ENCODE measurements around the gene MYCN.
A peak's percentile ranks its signal among the peaks of the same experiment; 100 is the strongest.
"Not testable (repeated sequence)": the region's sequence is repeated elsewhere in the genome, so short reads cannot be mapped to it uniquely, and the experiment has no call there.

Gene MYCN

GRCh38 chr2:15963109-15963976 lies 23.0 kb downstream of the MYCN start:
- Mint-ChIP-seq H3K4me1 (peaks cover 35% of the 10 kb centered on the region), H3K27me3 (peaks cover 10% of the 10 kb centered on the region)
- DNase-seq, H3K4me3 Mint-ChIP-seq, H3K9me3 Mint-ChIP-seq, H3K36me3 Mint-ChIP-seq, H3K27ac Mint-ChIP-seq, CTCF ChIA-PET: not testable (repeated sequence)

DNA sequence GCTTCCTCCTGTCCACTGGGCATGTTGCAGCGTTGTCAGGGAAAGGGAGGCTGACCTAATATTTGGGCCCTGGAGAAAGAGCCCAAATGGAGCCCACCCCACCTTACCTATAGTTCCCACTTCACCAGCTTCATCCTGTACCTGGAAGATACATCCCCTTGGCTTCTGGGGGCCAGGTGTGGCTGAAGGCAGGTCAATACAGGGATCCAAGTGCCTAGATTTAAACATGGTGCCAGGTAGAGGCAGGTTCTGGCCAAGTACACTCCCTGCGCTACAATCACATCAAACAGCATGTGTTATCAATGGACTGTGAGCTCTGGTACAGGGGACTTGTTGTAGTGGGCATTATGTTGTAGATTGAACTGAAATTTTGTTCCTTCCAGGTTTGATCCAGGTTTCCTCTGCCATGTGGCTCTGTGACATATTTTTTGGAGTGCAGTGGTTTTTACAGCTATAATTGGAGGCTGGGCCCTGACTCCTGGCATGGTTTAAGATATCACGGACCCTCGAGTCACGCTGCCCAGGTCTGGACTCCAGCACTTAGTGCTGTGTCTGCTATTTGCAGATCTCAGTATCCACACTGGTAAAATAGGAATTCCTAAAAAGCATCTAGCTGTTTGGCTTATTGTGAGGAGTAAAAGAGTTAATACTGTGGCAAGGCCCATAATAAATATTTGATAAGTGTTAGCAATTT lies 23.8 kb downstream of the MYCN start:
- Mint-ChIP-seq H3K4me3 (no peak overlapping the region), H3K9me3 (peaks cover 6% of the 10 kb centered on the region), H3K36me3 (no peaks in the 10 kb centered on the region), H3K27me3 (peaks cover 9% of the 10 kb centered on the region), H3K4me1 (peaks cover 43% of the 10 kb centered on the region), H3K27ac (no peak overlapping the region)
- no peak for DNase-seq
- CTCF ChIA-PET, result interaction anchor here (0.7 kb wide), 1 partner anchor 25 kb away, joined by 3 read pairs; no protein-coding TSS in a partner anchor

- DNase-seq, result no peak
- CTCF ChIA-PET, result interaction anchor here (0.7 kb wide), 1 partner anchor 26 kb away, joined by 3 read pairs; no protein-coding TSS in a partner anchor
- peak overlapping the region; percentile 92 for H3K27ac Mint-ChIP-seq
- H3K4me1 Mint-ChIP-seq, result peaks cover 47% of the 10 kb centered on the region
- no peaks in the 10 kb centered on the region for H3K27me3 Mint-ChIP-seq
- no peak overlapping the region for H3K4me3 Mint-ChIP-seq
- no peaks in the 10 kb centered on the region for H3K36me3 Mint-ChIP-seq
- peaks cover 6% of the 10 kb centered on the region for H3K9me3 Mint-ChIP-seq
Observed at GRCh38 chr2:15964936-15965563, 24.7 kb downstream of the MYCN start.

- Mint-ChIP-seq H3K4me3 (peak overlapping the region; percentile 5), H3K27ac (peak overlapping the region; percentile 92), H3K9me3 (peaks cover 6% of the 10 kb centered on the region), H3K27me3 (peaks cover 3% of the 10 kb centered on the region), H3K36me3 (no peaks in the 10 kb centered on the region), H3K4me1 (peaks cover 47% of the 10 kb centered on the region)
- CTCF ChIA-PET, result no interaction called here
- DNase-seq, result peak; percentile 63
Observed at GRCh38 chr2:15965564-15966019, 25.2 kb downstream of the MYCN start.

DNA sequence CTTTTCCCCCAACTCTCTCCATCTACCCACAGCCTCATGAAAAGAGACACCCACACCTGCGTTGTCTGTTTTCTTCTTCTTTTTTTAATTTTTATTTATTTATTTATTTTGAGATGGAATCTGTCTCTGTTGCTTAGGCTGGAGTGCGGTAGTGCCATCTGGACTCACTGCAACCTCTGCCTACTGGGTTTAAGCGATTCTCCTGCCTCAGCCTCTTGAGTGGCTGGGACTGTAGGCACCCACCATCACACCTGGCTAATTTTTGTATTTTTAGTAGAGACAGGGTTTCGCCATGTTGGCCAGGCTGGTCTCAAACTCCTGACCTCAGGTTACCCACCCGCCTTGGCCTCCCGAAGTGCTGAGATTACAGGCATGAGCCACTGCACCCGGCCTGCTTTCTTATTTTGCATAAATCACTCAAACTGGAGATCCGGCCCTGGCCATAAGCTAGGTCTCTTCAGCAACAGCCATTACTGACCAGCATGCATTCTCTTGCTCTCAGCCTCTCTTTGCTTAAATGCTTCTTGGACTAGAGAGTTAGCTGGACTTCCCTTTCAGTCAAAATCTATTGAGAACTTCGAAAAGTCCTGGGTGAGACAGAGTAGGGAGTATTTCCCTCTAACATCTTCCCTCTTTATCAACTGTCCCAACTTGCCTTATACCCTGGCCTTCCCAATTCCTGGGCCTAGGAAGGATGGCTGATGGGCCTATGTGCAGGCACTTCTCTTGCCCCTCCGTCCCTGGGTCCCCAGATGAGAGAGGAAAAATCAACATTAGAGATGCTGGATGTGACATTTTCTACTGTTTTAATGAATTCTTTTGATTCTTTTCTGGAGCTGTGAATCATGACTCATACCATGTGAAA lies 27.3 kb downstream of the MYCN start:
- H3K4me1 Mint-ChIP-seq, result peaks cover 54% of the 10 kb centered on the region
- peak overlapping the region; percentile 54 for H3K27ac Mint-ChIP-seq
- DNase-seq, result no peak

DNA sequence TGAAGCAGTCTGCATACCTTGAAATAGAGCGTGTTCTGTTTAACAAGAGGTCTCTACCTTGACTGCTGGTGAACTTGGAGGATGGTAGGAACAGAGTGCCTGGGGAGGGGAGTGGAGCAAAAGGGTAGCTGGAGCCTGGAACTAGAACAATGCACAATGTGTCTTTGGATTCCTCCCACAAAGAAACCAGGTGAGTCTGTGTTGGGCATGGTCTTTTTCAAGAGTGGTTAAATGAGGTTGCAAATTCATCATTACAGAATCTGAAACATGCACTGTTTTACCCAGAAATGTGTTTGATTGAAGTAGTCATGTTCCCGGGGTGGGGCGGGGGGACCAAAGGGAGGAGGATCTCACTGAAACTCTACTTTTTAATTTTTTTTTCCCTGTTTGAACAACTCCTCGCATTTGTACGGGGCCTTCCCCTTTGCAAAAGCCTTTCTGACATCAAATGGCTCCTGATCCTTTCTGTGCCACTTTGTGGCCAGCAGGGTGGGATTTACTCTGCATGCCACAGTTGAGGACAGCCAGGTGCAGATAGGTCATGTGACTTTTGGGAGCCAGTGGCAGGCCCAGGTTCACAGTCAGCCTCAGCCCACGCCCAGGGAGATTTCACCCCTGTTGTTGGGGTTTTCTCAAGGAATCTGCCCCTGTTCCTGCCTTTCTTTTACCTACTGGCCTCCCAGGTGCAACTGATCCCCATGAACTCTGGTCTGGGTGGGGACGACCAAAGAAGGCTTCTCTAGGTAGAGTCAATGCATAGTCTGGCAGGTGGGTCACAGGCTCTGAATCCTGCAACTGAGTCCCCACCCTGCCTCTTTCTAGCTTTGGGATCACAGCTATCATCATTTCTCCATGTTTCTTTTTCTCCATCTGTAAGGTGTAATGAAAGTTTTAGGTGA lies 28.2 kb downstream of the MYCN start:
- no peak overlapping the region for H3K4me3 Mint-ChIP-seq
- peaks cover 6% of the 10 kb centered on the region for H3K9me3 Mint-ChIP-seq
- peak overlapping the region; percentile 54 for H3K27ac Mint-ChIP-seq
- H3K27me3 Mint-ChIP-seq, result peaks cover 8% of the 10 kb centered on the region
- CTCF ChIA-PET, result no interaction called here
- H3K4me1 Mint-ChIP-seq, result peaks cover 59% of the 10 kb centered on the region
- H3K36me3 Mint-ChIP-seq, result no peaks in the 10 kb centered on the region
- no peak for DNase-seq

More for the DNA sequence above, 27.3 kb downstream of the MYCN start:
- Mint-ChIP-seq H3K27me3 (peaks cover 8% of the 10 kb centered on the region), H3K4me3 (no peak overlapping the region), H3K36me3 (no peaks in the 10 kb centered on the region), H3K9me3 (peaks cover 6% of the 10 kb centered on the region)
- CTCF ChIA-PET, result no interaction called here

DNA sequence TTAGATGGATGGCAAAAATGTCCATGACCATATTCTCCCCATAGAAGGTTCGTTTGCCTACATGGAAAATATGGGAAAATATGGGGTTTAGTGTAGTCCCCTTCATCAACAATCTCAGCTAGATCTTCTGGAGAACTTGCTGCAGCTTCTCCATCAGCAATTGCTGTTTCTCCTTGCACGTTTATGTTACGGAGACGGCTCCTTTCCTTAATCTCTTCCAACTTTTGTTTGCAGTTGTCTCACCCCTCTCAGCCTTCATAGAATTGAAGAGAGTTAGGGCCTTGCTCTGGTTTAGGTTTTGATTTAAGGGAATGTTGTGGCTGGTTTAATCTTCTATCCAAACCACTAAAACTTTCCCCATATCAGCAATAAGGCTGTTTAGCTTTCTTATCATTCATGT lies 28.9 kb downstream of the MYCN start:
- peaks cover 8% of the 10 kb centered on the region for H3K27me3 Mint-ChIP-seq
- H3K4me1 Mint-ChIP-seq, result peaks cover 60% of the 10 kb centered on the region
- H3K4me3 Mint-ChIP-seq, result no peak overlapping the region

DNA sequence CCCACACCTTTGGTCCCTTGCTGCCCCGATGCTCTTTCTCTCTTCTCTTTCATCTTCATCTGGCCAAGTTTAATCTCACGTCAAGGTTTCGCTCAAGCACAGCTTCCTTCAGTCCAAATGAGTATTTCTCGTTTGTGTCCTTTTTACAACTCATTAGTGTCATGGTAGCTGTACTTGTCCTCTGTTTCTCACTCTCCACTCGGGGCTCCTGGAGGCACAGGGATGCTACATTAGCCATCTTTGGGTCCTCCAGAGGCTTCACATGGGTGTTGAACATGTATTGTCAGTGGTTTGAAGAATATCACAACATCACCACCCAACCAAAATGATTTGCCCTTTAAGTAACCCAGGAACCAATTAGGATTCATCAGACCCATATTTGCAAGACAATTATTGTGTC lies 30.4 kb downstream of the MYCN start:
- H3K4me1 Mint-ChIP-seq, result peaks cover 52% of the 10 kb centered on the region

More for the DNA sequence above, 28.9 kb downstream of the MYCN start:
- peaks cover 2% of the 10 kb centered on the region for H3K9me3 Mint-ChIP-seq
- CTCF ChIA-PET, result no interaction called here
- H3K27ac Mint-ChIP-seq, result no peak overlapping the region
- DNase-seq, result no peak
- H3K36me3 Mint-ChIP-seq, result no peaks in the 10 kb centered on the region

DNA sequence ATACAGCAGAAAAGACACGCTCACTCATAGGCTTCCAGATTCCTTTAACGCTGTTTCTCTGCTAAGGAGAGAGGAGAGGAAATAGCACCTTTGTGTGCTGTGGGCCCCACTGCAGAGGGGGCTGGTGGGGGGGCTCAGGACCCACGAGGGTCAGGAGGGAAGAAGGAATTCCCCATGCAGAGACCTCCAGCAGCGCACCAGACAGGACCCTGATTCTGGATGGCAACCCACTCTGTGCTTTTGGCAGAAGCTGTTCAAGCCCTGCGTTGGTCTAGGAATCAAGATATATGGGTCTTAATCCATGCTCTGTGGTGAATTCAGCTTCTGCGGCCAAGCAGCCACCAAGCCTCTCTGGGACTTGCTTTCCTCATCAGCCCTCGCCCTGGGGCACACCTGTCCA lies 31.0 kb downstream of the MYCN start:
- peaks cover 2% of the 10 kb centered on the region for H3K9me3 Mint-ChIP-seq
- H3K36me3 Mint-ChIP-seq, result no peaks in the 10 kb centered on the region
- DNase-seq, result no peak
- H3K27ac Mint-ChIP-seq, result no peak overlapping the region
- H3K27me3 Mint-ChIP-seq, result peaks cover 8% of the 10 kb centered on the region
- CTCF ChIA-PET, result no interaction called here
- H3K4me3 Mint-ChIP-seq, result no peak overlapping the region
- peaks cover 47% of the 10 kb centered on the region for H3K4me1 Mint-ChIP-seq

More for the DNA sequence above, 30.4 kb downstream of the MYCN start:
- no peak for DNase-seq
- Mint-ChIP-seq H3K27me3 (peaks cover 8% of the 10 kb centered on the region), H3K4me3 (no peak overlapping the region), H3K27ac (no peak overlapping the region), H3K36me3 (no peaks in the 10 kb centered on the region), H3K9me3 (peaks cover 2% of the 10 kb centered on the region)
- CTCF ChIA-PET, result no interaction called here

DNA sequence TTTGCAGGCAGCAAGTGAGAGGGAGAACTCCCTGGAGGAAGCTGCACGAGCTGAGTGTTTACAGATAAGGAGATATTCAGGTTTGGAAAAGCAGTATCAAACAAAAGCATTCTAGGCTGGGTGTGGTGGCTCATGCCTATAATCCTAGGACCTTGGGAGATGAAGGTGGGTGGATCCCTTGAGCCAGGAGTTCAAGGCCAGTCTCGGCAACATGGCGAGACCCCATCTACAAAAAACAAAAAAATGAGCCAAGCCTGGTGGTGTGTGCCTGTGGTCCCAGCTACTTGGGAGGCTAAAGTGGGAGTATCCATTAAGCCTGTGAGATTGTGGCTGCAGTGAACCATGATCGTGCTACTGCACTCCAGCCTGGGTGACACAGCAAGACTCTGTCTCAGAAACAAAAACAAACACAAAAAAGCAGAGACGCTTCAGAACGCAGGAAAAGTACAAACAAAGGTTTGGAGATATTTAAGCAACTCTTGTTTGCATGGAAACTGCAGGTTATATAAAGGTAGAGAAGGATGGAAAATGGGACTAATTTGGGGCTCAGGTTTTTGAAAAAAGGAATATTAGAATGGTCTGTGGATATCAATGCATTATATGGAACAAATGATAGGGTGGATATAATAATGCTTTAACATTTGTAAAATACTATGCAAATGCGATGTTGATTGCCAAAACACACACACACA lies 31.6 kb downstream of the MYCN start:
- Mint-ChIP-seq H3K27me3 (peaks cover 8% of the 10 kb centered on the region), H3K36me3 (no peaks in the 10 kb centered on the region), H3K9me3 (no peaks in the 10 kb centered on the region), H3K27ac (no peak overlapping the region), H3K4me1 (peaks cover 42% of the 10 kb centered on the region), H3K4me3 (no peak overlapping the region)
- CTCF ChIA-PET, result no interaction called here
- DNase-seq, result no peak

DNA sequence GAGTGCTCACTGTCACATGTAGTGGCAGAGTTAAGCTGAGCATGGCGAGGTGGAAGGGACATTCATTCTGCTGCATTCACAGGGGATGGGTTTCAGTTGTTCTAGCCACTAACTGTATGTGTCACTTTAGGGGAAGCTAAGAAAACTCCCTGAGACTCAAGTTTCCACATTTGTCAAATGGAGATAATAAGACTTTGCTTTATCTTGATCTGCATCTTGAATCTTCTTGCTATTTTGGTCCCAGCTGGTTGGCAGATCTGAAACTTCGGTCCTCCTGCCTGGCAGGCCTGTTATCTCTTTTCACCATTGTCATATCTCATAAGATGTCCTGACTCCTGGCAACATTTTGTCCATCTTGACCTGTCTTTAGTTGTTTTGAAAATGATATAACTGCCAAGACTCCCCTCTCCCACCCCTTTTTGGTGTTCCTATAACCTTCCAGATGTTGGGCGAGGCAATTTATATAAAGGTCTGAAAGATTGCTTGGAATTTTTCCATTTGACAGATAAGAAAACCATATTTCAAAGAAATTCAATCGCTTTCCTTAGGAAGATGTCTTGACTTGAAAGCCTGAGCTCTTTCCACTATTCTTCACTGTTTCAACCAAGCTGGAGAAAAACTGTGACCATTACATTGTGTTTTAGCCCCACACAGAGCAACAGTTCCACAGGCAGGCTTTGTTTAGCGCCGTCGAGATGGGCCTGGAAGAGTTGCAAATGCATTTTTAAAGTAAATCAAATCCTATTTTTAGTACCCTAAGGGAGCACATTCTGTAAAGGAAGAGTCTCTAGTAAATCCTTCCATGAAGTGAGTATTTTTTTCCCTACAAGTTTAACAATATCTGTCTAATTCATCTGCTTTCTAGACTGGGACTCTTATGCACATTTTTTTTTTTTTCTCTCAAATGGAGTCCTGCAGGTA lies 33.4 kb downstream of the MYCN start:
- Mint-ChIP-seq H3K27me3 (peaks cover 8% of the 10 kb centered on the region), H3K36me3 (no peaks in the 10 kb centered on the region), H3K27ac (no peak overlapping the region), H3K9me3 (no peaks in the 10 kb centered on the region), H3K4me3 (no peak overlapping the region), H3K4me1 (peaks cover 27% of the 10 kb centered on the region)
- DNase-seq, result no peak
- CTCF ChIA-PET, result no interaction called here
